ENCODE data around the gene PRIM2. TPM values are rescaled to one million over a fixed set of nuclear protein-coding genes. Genes with fewer than 3 reads are reported as not detected.
"Not testable (repeated sequence)": the region's sequence is repeated elsewhere in the genome, so short reads cannot be mapped to it uniquely, and the experiment has no call there.

PRIM2 gene
- total RNA-seq, 2 donors from 2014 or later, result 10.8 to 12.8 TPM

DNA sequence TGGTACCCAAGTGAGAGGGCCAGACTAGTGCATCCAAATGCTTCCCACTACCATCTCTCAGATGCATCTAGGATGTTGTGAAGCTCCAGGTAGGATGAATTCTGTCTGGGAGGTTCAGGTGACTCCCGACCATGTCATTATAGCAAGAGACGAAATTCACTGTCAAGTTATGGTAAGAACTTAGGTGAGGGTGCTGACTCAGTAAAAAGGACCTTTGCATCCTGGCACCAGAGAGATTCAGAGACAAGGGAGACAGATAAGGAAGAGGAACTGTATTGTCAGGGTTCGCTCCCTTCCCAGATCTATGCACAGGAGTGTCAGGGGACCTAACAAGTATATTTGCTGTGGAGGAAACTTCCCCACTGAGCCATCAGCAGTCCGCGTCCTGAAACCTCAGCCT is 11.2 kb upstream of the PRIM2 start:
- no peak for DNase-seq (ENCODE audit: low spot score)
- intact Hi-C loops (cut with DNase I), result no loop called here

DNA sequence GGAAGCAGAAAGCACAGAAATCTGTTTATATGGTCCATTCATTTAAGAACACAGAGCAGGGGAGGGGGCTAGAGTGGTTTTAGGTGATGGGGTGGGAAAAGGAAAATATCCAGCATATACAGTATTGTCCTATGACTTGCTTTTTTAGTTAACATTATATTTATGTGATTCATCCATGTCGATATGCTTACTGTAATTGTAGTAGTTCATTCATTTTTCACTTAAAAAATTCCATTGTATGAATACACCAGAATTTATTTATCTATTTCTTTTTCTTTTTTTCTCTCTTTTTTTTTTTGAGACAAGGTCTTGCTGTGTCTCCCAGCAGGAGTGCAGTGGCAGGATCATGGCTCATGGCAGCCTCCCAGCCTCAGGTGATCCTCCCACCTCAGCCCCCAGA is 9.6 kb upstream of the PRIM2 start:
- DNase-seq (ENCODE audit: low spot score), result no peak
- intact Hi-C loops (cut with DNase I), result no loop called here

DNA sequence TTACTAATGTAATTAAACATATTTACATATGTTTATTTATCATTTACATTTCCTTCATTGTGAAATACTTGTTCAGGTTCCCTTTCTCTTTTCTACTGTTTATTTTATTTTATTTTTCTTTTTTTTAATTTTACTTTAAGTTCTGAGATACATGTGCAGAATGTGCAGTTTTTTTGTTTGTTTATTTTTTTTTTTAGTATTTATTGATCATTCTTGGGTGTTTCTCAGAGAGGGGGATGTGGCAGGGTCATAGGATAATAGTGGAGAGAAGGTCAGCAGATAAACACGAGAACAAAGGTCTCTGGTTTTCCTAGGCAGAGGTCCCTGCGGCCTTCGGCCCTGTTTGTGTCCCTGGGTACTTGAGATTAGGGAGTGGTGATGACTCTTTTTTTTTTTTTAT is 8.7 kb upstream of the PRIM2 start:
- intact Hi-C loops (cut with DNase I); DNase-seq (ENCODE audit: low spot score): not testable (repeated sequence)

DNA sequence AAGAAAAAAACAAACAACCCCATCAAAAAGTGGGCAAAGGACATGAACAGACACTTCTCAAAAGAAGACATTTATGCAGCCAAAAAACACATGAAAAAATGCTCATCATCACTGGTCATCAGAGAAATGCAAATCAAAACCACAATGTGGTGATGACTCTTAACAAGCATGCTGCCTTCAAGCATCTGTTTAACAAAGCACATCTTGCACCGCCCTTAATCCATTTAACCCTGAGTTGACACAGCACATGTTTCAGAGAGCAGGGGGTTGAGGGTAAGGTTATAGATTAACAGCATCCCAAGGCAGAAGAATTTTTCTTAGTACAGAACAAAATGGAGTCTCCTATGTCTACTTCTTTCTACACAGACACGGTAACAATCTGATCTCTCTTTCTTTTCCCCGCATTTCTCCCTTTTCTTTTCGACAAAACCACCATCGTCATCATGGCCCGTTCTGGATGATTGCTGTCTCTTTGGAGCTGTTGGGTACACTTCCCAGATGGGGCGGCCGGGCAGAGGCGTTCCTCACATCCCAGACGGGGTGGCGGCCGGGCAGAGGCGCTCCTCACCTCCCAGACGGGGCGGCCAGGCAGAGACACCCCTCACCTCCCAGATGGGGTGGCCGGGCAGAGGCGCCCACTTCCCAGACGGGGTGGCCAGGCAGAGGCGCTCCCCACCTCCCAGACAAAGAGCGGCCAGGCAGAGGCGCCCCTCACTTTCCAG is 7.2 kb upstream of the PRIM2 start:
- intact Hi-C loops (cut with DNase I), result loop anchor here (10.0 kb wide), 2 partner anchors 125 to 135 kb away; partner anchors contain the start of gene BAG2 (in 1 of the 2)
- DNase-seq (ENCODE audit: low spot score), result peak; percentile 80

DNA sequence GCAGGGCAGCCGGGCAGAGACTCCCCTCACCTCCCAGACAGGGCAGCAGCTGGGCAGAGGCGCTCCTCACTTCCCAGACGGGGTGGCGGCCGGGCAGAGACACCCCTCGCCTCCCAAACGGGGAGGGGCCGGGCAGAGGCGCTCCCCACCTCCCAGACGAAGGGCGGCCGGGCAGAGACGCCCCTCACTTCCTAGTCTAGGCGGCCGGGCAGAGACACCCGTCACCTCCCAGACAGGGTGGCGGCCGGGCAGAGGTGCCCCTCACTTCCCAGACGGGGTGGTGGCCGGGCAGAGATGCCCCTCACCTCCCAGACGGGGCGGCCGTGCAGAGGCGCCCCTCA is 6.6 kb upstream of the PRIM2 start:
- intact Hi-C loops (cut with DNase I), result loop anchor here (10.0 kb wide), 2 partner anchors 126 to 136 kb away; partner anchors contain the start of gene BAG2 (in 1 of the 2)
- peak; percentile 59 for DNase-seq (ENCODE audit: low spot score)

DNA sequence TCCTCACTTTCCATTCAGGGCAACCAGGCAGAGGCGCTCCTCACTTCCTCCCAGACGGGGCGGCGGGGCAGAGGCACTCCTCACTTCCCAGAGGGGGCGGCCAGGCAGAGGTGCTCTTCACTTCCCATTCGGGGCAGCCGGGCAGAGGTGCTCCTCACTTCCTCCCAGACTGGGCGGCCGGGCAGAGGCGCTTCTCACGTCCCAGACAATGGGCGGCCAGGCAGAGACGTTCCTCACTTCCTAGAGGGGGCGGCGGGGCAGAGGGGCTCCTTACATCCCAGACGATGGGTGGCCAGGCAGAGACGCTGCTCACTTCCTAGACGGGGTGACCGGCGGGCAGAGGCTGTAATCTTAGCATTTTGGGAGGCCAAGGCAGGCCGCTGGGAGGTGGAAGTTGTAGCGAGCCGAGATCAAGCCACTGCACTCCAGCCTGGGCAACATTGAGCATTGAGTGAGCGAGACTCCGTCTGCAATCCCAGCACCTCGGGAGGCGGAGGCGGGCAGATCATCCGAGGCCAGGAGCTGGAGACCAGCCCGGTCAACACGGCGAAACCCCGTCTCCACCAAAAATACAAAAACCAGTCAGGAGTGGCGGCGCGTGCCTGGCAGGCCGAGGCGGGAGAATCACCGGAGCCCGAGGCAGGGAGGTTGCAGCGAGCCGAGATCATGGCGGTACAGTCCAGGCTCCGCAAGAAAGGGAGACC is 6.0 kb upstream of the PRIM2 start:
- DNase-seq (ENCODE audit: low spot score), result peak; percentile 70
- intact Hi-C loops (cut with DNase I), result loop anchor here (10.0 kb wide), 2 partner anchors 127 to 137 kb away; partner anchors contain the start of gene BAG2 (in 1 of the 2)

DNA sequence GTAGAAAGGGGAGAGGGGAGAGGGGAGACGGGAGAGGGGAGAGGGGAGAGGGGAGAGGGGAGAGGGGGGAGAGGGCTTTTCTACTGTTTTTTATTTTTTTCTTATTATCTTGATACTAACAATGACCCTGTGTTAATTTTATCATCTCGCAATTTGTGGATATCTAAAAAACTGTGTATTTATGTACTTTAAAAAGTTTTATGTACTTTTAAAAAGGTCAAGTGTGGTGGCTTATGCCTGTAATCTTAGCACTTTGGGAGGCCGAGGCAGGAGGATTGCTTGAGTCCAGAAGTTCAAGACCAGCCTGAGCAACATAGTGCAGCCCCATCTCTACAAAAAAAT is 5.5 kb upstream of the PRIM2 start:
- intact Hi-C loops (cut with DNase I), result loop anchor here (10.0 kb wide), 2 partner anchors 127 to 137 kb away; partner anchors contain the start of gene BAG2 (in 1 of the 2)

DNA sequence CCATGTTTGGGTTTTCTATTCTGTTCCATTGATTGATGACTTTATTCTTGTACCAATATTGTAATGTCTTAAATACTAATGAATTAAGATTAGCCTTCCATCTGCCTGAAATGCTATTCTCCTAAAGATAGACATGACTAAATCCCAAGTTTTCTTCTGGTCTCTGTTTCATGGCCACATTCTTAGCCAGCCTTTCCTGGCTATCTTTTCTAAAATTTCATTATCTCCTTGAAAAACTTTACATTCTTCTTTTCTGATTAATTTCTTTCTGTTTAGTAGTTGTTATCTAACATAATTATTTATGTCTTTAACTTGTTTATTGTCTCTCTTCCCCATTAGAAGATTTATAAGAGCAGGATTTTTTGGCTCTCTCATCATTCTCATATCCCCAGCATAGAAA is 4.4 kb upstream of the PRIM2 start:
- intact Hi-C loops (cut with DNase I), result loop anchor here (10.0 kb wide), 2 partner anchors 128 to 138 kb away; partner anchors contain the start of gene BAG2 (in 1 of the 2)

More for the DNA sequence above, 5.5 kb upstream of the PRIM2 start:
- DNase-seq (ENCODE audit: low spot score), result no peak

DNA sequence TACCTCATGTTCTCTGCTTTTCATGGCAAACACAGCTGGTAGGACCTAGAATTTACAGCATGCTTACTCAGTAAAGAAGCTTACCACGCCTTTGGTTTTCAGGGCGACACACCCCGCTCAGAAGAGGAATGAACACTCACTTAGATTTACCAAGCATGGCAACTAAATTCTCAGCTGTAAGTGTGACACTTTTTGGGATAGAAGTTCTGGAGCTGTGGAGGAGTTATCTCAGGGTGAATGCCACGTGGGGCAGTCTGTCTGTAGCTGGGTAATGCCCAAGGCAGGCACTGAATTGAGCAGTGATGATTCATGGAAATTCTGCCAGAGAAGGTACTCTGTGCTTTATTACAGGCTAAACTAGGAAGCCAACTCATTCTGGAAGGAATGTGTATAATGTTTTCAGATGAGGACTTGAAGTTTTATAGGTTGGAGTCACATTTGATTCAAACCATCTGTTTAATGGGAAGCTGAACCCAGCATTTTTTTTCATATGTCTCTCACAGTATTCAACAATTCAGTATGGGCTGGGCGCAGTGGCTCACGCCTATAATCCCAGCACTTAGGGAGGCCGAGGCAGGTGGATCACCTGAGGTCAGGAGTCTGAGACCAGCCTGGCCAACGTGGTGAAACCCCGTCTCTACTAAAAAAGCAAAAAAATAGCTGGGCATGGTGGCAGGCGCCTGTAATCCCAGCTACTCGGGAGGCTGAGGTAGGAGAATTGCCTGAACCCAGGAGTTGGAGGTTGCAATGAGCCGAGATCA is 3.5 kb upstream of the PRIM2 start:
- DNase-seq (ENCODE audit: low spot score), result peak; percentile 79
- intact Hi-C loops (cut with DNase I), result loop anchor here (10.0 kb wide), 2 partner anchors 129 to 139 kb away; partner anchors contain the start of gene BAG2 (in 1 of the 2)

More for the DNA sequence above, 4.4 kb upstream of the PRIM2 start:
- no peak for DNase-seq (ENCODE audit: low spot score)

DNA sequence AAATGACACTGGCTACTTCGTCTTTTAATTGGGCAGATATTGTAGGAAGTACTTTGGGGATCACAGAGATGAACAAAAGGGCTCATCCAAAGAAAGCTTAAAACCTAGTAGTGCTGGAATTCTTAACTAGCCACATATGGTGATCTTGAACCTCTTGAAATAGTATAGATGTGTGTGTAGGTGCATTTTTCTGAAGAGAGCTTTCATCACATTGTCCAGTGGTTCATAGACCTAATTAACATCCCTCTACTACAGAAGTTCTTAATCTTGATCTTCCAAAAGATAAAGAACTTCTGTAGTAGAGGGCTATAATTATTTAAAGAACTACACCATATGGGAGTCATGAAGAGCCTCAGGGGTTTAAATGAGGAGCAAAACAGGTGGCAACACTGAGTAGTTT is 2.3 kb upstream of the PRIM2 start:
- DNase-seq (ENCODE audit: low spot score), result no peak
- intact Hi-C loops (cut with DNase I), result loop anchor here (5.0 to 10.0 kb wide), 3 partner anchors 130 to 413 kb away; partner anchors contain the start of gene BAG2 (in 1 of the 2)

DNA sequence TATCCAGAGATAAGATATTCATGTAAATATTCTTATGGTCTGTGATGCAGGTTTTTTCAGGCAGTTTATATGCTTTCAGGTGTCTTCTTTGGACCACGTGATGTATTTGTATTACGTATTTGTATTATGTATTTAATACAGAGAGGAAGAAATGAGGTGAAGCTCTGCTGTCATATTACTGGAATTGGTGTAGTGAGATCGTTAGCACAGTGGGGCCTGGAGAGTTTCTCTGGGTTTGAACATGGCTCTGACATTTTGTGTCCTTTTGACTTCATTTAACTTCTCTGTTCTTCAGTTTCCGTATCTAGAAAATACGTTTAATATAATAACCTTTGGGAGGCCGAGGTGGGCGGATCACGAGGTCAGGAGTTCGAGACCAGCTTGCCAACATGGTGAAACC is 1.6 kb upstream of the PRIM2 start:
- DNase-seq (ENCODE audit: low spot score), result no peak
- intact Hi-C loops (cut with DNase I), result loop anchor here (5.0 to 10.0 kb wide), 3 partner anchors 131 to 414 kb away; partner anchors contain the start of gene BAG2 (in 1 of the 2)

DNA sequence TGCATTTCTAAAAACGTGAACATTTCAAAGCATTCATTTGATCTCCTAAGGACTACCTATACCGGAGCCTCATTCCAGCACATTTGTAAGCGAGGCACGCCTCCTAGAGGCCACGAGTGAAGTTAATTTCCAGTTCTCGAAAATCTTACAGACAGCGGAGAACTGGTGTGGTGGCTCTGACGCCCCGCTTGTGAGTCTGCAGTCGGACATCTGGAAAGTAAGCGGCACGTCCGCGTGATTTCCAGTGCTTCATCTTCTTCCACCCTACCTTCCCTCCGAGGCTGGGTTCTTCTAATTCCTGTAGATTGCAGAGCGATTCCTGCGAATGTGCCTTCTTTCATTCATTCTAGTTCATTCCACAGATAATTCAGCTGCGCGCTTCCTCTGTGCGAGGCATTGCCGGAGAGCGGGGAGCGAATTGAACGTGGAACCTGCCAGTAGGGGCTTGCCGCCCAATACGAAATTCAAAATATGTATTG is 810 bp upstream of the PRIM2 start:
- intact Hi-C loops (cut with DNase I), result loop anchor here (5.0 to 10.0 kb wide), 3 partner anchors 132 to 414 kb away; partner anchors contain the start of gene BAG2 (in 1 of the 2)
- peak; percentile 93 for DNase-seq (ENCODE audit: low spot score)

DNA sequence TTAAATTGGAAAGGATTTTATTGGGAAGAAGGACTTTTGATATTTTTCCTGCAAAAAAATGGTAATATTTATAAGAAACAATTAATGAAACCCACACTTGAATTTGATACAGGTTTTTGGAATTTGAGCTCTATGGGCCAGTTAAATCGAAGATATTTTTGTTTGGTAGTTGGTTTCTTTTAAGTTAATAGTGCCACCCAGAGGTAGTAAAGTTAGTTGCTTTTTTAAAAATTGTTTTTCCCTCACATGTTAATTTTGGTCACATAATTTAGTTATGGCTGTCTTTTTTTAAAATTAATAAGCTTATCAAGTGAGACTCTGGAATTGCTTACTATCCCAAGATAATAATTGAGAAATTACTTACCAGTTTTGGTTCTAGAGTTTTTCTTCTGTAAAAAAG is 7.1 kb downstream of the PRIM2 start:
- intact Hi-C loops (cut with DNase I), result loop anchor here in 1 of 2 donors (5.0 kb wide), 1 partner anchor 417 kb away; no protein-coding TSS in a partner anchor
- no peak for DNase-seq (ENCODE audit: low spot score)

DNA sequence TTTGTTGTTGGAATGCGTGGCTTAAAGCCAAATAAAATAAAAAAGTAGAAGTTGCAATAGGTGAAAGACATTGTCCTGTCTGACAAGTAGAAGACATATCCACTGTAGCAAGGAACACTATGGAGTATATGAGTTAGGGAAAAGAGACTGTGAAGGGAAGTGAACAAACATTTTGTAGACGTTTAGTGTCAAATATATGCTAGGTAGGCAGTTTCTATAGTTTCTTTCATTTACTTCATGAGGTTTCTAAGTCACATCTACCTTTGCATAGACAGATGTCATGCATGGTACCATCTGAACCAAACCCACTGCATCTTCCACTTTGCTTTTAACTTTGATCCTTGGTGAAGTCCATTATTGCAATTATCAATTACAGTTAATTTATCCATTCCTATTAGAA is 9.9 kb downstream of the PRIM2 start:
- DNase-seq (ENCODE audit: low spot score), result no peak
- intact Hi-C loops (cut with DNase I), result no loop called here

DNA sequence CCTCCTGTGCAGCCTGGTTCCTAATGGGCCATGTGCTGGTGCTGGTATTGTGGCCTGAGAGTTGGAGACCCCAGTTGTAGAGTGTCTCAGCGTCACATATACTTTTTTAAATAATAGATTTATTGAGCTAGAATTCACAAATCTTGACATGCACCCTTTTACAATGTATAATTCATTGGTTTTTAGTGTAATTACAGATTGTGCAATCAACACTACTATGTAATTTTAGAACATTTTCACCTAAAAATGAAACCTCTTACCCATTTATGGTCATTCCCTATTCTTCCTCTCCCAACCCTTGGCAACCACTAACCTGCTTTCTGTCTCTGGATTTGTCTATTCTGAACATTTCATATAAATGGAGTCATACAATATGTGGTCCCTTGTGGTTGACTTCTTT is 10.6 kb downstream of the PRIM2 start:
- intact Hi-C loops (cut with DNase I), result no loop called here
- no peak for DNase-seq (ENCODE audit: low spot score)

DNA sequence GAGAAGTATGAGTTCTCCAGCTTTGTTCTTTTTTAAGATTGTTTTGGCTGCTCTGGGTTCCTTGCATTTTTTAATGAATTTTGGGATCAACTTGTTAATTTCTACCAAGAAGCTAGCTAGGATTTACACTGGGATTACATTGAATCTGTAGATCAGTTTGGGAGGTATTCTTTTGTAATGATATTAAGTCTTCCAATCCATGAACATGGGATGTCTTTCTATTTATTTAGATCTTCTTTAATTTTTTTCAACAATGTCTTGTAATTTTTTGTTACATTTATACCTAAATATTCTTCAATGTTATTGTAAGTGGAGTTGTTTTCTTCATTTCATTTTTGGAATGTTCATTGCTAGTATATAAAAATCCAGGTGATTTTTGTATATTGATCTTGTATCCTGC is 12.5 kb downstream of the PRIM2 start:
- intact Hi-C loops (cut with DNase I), result no loop called here
- DNase-seq (ENCODE audit: low spot score), result no peak

DNA sequence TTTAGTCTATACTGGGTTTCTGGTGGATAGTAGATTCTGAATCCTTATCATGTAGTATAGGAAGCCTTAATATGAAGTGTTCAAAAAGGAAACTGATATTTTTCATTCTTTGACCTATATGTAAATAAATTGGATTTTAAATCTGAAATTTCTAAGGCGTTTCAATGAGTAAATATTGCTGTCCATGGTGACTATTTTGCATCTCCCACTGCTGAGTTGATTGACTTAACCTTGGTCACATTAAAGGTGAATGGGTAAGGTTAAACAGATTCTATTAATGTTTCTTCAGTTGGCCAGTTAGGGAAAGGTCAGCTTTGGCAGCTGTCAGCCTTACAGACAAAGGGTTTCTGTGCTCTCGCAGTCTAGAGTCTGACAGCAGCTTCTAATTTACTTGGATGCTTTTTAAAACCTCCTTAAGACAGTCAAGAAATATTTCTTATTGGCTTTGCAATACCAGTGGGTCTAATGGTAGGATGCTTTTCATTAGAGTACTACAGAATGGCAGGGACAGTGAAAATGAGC is 24.8 kb downstream of the PRIM2 start:
- intact Hi-C loops (cut with DNase I), result no loop called here
- no peak for DNase-seq (ENCODE audit: low spot score)

DNA sequence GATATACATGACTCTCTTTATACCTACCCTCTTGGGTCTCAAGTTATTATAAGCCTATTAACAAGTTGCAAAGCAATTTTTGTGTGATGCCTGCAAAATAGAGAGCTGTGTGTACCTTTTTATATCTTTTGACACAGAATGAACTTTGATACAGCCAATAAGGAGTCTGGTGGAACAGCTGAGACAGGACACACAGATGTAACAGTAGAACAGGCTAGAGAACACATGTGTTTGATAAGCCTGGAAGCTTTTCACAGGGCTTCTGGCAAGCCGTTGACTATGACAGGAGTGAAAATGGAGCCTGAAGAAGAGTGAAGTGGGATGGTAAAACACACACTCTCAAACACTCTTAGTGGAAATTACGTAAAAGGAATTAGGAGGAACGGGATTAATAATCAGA is 25.9 kb downstream of the PRIM2 start:
- DNase-seq (ENCODE audit: low spot score); intact Hi-C loops (cut with DNase I): not testable (repeated sequence)

DNA sequence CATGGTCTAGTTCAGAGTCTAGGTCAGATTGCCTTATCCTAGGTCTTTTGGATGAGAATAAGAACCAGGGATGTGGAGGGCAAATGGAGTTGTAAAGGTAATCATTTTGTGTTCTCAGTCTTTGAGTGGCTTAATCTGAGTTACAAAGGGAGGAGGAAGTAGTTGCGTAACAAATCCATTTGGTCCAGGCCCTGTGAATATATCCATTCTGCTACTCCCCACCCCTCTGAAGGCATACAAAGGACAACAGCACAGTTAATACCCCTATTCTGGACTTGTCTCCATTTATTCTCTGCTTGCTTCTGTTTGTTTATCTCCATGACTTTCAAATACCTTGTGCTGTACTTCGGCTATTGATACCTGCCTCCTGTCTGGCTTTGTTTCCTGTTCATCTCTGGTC is 29.3 kb downstream of the PRIM2 start:
- DNase-seq (ENCODE audit: low spot score); intact Hi-C loops (cut with DNase I): not testable (repeated sequence)
